Lower leg skin (tissue), 3 donors: ENCODE measurements around the gene DMRT2.

Experiments used
- POLR2A ChIP-seq, 2 donors: fragments of 450-650 bp; IDR thresholded peaks; one replicate each; pipeline ENCODE4 v1.6.1; 2016 to 2017; ENCODE audit warnings: antibody characterized with exemption in 2 of 2, mild to moderate bottlenecking in 1 of 2, moderate library complexity in 1 of 2
- TF ChIP-seq, protein P1 (sequence below), 3 donors: fragments of 450-650 bp; IDR thresholded peaks; one replicate each; pipeline ENCODE4 v1.5.1; 2016; ENCODE audit warnings: antibody characterized with exemption in 3 of 3, mild to moderate bottlenecking in 3 of 3, moderate library complexity in 2 of 3

DNA sequence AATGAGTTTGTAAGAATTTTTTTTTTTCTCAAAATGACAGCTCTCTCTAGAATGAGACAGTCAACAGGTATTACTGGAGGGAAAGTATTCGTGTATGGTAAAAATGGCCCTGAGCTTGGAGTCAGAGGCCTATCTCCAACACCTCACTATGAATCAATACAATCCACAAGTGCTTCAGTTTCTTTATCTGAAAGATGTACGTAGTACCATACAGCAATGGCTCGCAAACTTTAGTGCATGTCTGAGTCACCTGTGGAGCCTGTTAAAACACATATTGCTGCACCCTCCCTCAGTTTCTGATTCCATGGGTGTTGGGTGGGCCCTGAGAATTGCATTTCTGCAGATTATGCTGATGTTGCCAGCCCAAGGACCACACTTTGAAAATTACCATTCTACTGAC lies 44.6 kb downstream of the DMRT2 start:
- TF ChIP-seq, protein P1, sequence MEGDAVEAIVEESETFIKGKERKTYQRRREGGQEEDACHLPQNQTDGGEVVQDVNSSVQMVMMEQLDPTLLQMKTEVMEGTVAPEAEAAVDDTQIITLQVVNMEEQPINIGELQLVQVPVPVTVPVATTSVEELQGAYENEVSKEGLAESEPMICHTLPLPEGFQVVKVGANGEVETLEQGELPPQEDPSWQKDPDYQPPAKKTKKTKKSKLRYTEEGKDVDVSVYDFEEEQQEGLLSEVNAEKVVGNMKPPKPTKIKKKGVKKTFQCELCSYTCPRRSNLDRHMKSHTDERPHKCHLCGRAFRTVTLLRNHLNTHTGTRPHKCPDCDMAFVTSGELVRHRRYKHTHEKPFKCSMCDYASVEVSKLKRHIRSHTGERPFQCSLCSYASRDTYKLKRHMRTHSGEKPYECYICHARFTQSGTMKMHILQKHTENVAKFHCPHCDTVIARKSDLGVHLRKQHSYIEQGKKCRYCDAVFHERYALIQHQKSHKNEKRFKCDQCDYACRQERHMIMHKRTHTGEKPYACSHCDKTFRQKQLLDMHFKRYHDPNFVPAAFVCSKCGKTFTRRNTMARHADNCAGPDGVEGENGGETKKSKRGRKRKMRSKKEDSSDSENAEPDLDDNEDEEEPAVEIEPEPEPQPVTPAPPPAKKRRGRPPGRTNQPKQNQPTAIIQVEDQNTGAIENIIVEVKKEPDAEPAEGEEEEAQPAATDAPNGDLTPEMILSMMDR (IDR thresholded peaks at IDR 0.05), result no peak
- no peak for TF ChIP-seq POLR2A (IDR thresholded peaks at IDR 0.05)
